Putamen (tissue), 1 donor: Measurements from ENCODE around the gene RAB36.

Source experiments
- DNase-seq: peaks from one replicate; pipeline ENCODE4 v3.0.0-alpha.2; 2016; ENCODE audit warnings: low spot score

The RAB36 gene

DNA sequence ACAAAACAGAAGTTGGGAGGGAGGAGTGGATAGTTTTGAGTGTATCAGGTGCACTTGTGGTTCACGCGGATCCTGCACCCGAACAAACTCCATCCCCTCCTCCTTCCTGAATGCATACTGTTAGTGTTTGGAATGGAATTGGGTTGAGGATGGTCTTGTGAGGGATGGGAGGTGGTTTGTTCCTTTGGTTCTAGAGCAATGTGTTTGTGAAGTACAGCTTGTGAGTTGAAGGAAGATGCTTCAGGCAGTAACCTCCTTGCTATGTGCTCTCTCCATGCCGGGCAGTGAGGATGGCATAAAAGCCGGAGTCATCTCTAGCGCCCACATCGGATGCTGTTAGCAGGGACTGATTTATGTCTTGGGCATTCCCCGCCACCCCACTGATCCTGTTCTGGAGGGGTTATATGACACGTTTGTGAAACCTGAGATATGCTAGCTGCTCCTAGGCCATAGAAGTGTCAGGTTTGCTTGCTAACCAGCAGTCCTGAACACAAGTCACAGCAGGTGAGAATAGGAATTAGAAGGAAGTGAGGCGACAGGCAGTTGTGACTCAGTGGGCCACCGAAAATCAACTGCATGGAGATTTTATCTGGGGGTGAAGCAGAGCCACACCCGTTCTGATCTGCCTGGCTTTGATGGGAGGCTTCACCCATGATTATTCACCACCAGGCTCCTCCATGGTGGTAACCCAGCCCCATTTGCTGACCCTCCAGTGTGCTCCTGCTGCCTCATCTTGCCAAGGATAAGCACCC lies 37.2 kb downstream of the RAB36 start:
- DNase-seq = no peak

DNA sequence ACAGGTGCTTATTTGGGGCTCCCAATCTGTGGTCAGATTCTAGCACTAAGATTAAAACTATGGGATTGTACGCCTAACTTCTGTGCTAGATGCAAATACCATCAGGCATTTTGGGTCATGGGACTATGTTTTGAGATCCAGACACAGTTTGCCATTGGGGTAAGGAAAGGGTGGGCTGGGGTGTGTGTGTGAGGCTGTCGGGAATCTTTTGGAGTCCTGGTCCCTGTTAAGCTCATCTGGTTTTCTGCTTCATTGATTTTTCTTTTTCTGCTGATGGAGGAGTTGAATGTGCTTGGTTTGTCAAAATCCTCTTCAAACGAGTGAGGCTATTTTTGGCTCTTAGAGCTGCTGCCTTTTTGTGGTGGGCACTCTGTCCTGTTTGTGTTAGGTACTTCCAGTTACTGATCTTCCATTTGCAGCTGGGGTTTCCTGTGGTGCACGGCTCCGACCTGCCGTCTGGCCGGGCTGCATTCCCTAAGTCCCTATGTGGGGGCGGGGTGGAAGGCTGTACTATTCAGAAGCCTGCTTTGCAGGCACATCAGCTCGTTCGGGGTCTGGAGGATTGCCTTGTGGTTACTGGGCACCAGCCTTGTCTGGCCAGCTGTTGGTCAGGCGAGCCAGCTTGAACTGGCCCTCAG lies 37.9 kb downstream of the RAB36 start:
- no peak for DNase-seq

DNA sequence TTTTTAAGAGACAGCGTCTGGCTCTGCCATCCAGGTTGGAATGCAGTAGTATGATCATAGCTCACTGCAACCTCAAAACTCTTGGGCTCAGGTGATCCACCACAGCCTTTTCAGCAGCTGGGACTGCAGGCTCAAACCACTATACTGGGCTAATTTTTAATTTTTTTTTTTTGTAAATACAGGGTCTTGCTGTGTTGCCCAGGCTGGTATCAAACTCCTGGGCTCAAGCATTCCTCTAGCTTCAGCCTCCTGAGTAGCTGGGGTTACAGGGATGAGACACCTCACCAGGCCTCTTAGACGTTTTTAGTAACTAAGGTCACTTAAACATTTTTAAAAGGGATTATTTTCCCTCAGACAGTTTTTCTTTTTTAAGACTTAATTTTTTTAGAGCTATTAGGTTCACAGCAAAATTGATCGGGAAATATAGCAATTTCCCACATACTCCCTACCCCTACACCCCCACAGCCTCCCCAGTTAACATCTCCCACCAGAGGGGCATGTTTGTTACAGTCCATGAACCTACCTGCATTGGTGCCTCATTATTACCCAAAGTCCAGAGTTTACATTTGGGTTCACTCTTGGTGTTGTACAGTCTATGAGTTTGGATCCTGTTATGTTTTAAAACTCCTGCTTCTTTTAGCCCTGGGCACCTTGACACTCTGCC lies 39.0 kb downstream of the RAB36 start:
- DNase-seq = no peak

DNA sequence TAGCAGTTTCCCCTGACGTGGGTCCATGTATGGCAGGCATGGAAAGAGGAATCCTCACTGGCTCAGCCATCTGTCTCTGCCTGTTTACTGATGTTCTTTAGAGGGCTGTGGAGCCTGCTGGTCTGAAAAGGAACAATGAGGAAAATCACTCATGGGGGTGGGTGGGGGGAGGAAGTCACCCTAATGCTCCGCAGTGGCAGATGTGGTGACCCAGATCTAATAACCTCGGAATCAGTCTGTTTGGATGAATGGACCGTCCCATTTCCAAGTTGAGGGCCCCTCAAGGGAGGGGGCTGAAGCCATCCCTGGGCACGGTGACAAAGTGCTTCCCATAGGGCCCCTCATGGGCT lies 39.5 kb downstream of the RAB36 start:
- DNase-seq = no peak

DNA sequence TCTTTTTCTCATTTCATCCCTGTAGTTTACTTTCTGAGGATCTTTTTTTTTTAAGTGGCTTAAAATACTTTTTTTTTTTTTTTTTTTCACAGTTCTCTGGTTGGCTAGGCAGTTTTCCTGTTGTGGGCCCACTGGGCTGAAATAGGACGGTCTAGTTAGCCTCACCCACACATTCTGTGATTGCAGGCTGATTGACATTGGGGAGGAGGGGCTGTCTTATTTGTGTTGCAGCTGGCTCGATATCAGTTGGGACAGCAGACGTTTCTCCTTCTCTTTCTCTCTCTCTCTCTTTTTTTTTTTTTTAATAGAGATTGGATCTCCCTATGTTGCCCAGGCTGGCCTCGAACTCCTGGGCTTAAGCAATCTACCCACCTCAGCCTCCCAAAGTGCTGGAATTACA lies 41.9 kb downstream of the RAB36 start:
- DNase-seq = no peak

DNA sequence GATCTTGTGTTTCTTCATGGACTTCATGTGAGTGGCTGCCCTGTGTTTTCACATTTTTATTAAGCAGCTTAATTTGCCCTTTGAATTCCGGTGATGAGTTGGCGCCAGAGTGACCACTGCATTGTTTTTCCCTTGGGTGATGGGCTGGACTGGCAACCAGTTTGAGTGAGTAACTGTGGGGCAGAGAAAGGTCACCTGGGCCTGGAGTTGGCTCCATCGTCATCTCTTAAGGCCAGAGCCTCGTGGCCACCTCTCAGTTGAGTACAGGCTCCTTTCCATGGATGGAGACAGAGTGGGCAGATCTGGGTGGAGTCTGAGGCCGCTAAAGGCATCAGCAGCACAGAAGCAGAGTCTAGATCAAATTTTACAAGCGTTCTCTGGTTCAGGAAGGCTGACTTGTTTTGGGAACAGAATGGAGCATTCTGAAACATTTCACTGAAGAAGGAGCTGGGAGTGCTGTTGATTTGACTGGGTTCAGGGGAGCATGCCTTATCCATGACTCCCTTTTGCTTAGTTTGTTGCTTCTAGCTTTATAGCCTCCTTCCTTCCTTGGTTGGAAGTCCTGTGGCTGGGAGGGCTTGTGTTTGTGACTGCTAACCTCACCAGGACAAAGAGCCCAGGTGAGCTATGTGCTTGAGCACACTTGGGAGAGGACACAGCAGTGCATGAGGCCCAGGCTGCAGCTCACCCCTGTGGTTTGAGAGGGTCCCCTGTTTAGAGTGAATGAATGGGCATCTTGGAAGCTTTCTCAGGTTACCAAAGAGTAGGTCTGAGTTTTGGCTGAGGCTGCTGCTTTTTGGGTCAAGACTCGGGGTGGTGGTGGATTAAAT lies 42.8 kb downstream of the RAB36 start:
- no peak for DNase-seq

DNA sequence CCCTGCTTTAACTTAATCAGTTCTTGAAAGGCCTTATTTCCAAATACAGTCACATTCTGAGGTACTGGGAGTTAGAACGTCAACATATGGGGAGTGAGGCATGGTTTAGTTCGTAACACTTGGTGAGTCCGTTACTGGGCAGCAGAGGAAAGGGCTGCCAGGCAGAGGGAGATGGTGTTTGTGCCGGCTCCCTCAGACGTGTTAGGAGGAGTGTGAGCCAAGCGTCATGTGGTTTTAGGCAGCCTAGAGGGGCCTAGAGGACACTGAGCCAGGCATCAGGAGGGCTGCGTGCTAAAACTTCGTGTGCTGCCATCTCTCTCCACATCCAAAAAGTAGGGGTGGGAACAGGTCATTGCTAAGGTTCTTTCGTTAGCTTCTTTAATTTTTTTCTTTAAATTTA lies 45.2 kb downstream of the RAB36 start:
- DNase-seq = no peak

DNA sequence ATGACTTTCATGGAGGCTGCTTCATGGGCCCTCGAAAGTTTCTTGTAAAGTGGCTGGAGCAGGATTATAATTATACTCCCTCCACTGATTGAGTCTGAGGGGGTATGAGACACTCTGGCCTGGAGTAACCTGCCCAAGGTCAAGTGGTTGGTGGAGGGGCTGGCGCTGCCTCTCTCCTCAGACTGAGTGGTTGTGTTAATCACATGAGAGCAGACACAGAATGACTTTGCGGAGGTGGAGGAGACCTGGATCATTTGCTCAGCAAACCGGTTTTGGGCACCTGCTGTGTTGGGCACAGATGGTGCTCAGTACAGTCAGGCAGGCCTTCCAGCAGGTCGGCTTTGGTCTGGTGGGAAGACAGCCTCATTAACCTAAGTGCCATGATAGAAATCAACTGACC lies 46.9 kb downstream of the RAB36 start:
- DNase-seq = no peak

DNA sequence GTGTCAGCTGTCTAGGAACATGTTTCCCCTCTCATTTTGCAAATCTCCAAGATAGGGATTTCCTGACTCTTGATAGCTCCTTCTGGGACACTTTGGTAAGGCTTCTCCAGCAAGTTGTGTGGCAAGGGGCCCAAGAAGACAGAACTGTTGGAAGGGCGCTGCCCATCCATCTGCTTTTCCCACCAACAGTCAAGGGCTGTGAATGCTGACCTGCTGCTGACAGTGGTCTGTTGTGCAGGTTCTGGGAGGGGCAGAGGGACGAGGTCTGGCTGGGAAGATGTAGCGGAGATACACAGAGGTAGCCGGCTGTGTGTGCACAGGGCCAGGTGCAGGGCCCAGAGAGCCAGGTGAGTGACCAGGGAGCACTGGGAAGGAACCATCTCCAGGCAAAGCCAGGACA lies 47.3 kb downstream of the RAB36 start:
- no peak for DNase-seq

DNA sequence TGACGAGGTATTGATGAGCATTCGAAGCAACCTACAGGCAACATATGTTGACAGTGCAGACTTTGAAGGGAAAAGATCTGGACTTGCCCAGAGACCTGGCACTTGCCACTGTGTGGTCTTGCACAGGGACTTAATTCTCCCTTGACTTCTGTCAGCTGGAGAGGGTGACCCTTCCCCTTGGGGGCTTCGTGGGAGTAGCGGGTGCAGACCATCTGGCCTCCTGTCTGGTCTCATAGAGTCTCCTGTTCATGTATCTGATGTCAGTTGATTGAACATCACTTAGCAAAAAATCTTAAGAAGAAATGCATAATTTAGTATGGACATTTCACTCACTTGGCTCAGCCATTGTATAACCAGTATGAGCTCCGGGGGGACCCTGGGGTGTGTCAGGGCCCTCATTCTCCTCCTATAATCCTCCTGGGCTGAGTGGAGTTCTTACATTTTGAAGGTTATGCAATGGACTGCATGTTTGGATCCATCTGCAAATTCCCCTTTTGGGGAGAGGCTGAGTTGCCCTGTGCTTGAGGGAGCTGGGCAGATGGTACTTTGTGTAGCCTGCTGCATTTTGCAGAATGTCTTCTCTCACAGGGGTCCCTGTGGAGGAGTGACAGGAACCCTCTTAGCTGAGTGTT lies 48.0 kb downstream of the RAB36 start:
- no peak for DNase-seq

DNA sequence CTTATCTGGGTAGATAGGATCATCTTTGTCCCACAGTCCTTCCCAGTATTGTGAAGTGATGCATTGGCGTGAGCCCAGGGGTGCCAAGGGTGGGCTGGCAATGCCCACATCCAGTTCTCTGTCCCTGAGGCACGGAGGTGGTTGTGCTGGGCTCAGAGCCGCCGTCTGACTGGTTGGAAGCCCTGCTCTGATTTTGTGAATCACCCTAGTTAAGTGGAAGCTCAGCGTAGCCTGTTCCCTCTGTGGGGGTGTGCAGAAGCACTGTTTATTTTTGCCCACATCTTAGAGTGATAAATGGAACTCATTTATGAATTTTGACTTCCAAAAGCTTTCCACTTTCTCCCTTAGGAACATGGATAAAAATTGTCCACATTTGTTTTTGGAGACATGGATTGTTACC lies 48.6 kb downstream of the RAB36 start:
- no peak for DNase-seq

DNA sequence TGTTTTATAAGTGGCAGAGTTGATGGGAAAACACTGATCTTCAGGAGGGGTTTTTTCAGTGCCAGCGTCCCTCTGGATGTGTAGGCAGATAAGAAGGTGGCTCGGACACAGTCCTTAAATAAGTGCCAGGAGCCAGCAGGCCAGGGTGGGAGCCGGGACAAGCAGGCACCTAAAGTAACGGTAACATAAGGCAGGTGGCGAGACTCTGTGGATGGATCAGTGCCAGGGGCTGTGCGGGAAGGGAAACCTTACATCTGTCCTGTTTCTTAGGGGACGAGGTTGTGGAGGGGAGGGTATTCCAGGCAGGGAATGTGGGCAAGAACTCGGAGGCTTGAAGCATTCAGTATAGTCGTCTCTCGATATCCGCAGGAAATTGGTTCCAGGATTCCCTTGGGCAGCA lies 50.9 kb downstream of the RAB36 start:
- DNase-seq = no peak

DNA sequence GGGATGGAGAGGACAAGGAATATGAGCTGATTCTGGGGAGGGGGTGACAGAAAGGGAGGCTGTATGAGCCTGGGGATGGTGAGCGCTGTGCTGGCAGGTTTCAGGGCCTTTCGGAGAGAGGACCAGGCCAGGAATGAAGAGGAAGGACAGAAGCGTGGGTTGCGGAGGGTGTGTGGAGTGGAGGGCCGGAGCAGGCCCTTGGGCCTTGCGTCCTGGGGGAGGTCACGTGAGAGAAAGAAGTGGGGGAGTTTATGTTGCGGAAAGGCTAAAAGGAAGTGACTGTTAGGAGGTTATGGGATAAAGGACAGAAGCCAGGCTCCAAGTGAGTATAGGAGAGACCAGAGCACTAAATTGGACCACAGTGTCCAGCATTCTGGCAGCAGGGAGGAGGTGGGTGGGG lies 52.6 kb downstream of the RAB36 start:
- no peak for DNase-seq

DNA sequence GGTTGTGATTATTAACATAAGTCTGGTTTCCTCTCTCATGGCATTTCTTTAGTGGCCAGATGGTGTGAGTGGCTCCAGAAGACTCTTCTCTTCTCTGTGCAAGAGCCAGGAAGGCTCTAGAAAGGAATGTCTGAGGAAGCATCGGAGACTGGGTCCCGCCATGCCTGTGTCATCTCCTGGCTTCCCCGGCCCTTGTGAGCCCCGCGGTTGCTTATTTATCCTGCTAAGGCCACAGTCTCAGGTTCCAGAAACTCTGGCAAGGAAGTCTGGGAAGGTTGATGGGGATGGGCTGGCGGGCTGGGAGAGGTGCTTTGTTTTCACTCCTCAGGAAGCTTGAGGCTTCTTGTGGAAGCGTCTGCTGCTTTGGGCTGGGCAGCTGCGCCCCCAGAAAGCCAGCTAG lies 53.9 kb downstream of the RAB36 start:
- no peak for DNase-seq

DNA sequence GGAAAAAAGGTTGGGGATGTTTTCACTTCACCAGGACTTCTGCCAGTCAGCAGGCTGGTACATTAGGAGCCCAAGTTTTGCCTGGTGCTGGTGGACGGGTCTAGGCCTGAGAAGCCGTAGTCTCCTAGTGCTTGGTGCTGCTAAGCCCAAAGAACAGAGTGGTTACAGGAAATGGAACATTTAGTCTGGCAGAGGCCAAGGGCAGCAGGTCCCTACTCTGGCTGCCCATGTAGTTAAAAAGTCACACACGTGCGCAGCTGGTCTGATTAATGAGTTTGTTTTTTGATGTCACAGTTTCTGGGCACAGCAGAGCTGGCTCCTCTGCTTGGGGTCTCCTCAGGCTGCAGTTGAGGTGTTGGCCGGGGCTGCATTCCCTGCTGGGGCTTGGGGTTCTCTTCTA lies 55.6 kb downstream of the RAB36 start:
- DNase-seq = no peak

DNA sequence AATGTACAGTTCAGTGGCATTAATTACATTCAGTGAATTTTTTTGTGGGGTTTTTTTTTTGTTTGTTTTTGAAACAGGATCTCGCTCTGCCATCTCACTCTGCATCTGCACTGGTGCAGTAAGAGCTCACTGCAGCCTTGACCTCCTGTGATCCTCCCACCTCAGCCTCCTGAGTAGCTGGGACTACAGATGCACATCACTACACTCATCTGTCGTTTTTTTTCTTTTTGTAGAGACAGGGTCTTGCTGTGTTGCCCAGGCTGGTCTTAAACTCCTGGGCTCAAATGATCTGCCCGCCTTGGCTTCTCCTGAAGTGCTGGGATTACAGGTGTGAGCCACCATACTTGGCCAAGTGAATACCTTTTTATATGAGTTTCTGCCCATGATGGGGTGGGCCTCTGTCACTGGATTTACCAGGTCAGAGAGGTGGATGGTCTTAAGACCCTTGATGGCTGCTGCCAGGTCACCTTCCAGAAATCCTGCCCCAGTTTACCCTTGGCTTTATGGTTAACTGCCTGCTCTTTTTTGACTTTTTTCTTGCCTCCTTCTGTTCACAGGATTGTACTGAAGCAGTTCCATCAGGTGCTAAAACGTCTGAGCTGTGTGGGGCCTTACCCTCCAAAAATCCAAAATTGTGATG lies 57.7 kb downstream of the RAB36 start:
- no peak for DNase-seq

DNA sequence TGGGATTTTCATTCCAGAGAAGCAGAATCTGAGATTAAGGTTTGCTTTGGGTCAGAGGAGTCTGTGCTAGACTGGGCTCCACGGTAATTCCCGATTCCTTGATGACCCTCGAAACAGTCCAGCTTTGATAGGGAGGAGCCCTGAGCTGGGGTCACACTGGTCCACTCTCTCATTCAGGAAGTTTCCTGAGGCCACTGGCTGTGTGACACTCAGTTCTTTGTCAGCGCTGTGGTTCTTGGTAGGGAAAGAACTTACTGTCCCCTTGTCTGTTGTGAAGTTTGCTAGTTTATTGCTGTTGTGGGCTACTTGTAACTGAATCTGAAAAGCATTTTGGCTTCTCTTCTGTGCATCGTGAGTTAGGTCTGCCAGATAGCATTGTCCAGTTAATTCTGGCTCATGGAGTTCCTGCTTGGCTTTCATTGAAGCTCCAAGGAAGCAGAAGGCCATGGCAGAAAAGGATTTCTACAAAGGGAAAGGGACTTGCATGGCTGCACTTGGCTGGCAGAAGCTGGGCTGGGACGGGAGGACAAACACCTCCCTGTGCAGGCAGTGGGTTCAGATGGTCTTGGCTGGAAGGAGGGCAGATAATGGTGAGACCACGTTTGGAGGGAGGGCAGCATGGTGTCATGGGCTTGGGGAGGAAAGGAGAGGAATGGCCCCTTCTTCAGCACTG lies 58.3 kb downstream of the RAB36 start:
- DNase-seq = no peak

DNA sequence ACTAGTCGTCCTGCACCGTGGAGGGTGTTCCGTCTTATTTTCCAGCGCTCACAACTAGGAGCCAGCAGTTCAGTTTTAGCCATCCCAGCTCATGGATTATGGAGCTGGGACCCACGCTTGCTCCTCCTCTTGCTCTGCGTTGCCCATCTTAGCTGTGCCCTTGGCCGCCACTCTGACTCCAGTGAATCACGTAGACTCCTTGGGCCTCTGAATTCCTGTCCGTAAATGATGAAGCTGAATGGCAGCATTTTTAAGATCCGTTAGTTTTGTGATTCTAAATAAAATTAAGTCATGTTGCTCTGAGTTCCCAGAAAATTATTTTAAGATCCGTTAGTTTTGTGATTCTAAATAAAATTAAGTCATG lies 58.8 kb downstream of the RAB36 start:
- DNase-seq = no peak

DNA sequence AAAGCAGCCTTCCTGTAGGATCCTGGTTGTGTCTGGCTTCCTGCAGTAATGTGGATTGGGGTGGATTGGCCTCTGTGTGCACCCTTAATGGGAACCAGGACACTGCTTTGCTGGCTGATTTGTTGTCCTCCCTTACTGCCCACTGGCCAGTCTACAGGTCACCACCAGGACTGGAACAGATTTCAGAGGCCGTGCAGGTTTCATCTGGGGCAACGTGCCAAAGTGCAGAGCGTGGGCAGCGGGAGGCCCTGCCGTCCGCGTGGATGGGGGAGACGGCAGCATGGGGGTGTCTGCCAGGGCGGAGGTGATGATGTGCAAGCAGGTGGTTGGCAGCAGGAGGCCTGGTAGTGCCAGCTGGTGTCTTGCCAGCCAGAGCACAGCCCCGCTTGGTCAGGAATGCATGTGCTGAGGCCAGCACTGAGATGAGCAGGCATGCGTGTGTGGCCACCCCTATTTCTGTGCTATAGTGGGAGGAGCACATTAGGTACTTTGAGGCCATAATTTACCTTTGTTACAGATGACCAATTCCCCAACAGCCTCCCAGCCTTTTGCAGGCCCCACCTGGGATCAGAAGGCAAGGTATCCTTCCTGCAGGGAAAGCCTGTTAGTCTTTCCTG lies 59.4 kb downstream of the RAB36 start:
- DNase-seq = no peak

DNA sequence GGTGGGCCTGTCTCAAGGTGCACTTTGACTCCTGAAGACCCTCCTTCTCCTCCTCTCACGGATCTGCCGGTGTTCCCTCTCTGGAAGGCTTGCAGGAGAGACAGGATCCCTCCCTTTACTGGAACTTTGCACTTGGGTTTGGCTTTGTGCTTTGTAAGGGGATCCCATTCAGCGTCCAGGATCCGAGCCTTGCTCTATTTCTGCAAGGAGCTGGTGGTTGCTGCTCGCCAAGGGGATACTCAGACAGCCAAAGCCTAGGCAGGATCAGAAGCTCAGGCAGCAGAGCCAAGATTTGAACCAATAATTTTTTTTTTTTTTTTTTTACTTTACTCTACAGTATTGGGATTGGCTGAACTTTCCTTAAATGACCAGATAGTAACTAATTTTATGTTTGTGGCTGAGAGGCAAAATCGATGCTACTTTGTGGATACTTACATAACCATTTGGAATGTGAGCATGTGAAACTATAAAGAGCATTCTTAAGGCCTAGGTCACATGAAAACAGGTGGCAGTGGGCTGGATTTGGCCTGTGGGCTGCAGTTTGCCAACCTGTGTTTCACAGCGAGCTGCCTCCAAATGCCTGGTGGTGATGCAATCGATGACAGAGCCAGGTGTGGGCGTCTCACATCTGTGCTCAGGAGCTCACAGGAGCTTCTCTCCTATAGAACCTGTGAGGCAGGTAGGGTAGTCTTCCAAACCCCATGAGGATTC lies 60.2 kb downstream of the RAB36 start:
- DNase-seq = no peak
